Activated gamma-delta T cell treated with Interleukin-2 at 50 U/mL for 16 hours (primary cell): ENCODE data around the gene LYPD8.

Source experiments
- DNase-seq: peaks from one replicate; pipeline ENCODE4 v3.0.0-alpha.2; 2020

LYPD8 gene

DNA sequence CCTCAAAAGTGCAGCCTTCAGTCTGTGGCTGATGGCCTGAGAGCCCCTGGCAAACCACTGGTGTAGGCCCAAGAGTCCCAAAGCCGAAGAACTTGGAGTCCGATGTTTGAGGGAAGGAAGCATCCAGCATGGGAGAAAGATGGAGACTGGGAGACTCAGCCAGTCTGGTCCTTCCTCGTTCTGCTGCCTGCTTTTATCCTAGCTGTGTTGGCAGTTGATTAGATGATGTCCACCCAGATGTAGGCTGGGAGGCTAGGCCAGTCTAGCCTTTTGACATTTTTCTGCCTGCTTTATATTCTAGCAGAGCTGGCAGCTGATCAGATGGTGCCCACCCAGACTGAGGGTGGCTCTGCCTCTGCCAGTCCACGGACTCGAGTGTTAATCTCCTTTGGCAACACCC, 1.1 kb upstream of the LYPD8 start:
- no peak for DNase-seq

- no peak for DNase-seq
Measured at GRCh38 chr1:248756151-248756550, 592 bp upstream of the LYPD8 start.

DNA sequence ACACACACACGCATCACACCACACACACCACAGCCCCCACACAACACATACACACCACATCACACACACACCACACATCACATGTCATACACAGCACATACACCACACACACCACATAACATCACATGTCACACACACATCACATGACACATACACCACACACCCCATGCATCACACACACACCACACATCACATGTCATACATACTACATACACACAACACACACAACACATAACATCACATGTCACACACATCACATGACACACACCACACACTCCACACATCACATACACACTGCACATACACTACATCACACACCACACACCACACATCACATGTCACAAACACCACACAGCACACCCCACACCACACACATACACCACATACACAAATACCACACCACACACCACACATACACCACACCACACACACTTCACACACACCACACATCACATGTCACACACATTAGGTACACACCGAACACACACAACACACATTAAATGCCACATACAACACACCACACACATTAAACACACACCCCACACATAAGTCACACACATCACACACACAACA, 1.8 kb downstream of the LYPD8 start:
- DNase-seq = no peak

DNA sequence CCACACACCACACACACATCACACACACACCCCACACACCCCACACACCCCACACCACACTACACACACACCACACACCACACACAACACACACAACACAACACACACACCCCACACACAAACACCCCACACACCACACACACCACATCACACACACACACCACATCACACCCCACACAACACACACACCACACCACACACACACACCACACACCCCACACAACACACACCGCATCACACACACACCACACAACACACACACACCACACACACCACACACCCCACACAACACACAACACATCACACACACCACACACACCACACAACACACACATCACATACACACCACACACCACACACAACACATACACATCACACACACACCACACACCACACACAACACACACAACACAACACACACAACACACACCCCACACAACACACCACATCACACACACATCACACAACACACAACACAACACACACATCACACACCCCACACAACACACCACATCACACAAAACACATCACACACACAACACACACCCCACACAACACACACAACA, 2.4 kb downstream of the LYPD8 start:
- no peak for DNase-seq

DNA sequence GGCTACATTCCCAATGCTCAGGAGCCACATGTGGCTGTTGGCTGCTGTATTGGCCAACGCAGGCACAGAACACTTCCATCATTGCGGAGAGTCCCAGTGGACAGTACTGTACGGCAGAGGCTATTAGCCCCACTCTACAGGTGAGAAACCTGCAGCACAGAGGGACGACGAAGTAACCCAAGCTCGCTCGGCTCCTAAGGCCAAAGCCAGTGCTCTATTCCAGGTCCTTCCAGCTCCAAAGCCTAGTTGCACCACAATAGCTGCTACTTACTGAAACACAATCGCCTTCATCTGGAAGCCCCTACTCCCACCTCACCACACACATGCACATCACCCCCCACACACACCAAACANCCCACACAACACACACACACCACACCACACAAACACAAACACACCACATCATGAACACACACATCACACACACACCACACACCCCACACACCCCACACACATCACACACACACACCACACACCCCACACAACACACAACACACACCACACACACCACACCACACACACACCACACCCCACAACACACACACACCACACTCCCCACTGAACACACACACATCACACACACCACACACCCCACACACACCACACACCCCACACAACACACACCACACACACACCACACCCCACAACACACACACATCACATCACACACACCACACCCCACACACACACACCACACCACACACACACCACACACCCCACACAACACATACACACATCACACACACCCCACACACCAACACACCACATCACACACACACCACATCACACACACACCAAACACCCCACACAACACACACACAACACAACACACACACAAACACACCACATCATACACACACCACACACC, 3.2 kb downstream of the LYPD8 start:
- DNase-seq = no peak

- no peak for DNase-seq
Measured at GRCh38 chr1:248751635-248752034, 3.9 kb downstream of the LYPD8 start.

GRCh38 chr1:248751142-248751541, 4.4 kb downstream of the LYPD8 start:
- no peak for DNase-seq

- no peak for DNase-seq
Measured at GRCh38 chr1:248750496-248750895, 5.1 kb downstream of the LYPD8 start.

GRCh38 chr1:248748211-248748610, 7.3 kb downstream of the LYPD8 start:
- DNase-seq = no peak

- no peak for DNase-seq
Measured at GRCh38 chr1:248740876-248741275, 14.7 kb downstream of the LYPD8 start.

DNA sequence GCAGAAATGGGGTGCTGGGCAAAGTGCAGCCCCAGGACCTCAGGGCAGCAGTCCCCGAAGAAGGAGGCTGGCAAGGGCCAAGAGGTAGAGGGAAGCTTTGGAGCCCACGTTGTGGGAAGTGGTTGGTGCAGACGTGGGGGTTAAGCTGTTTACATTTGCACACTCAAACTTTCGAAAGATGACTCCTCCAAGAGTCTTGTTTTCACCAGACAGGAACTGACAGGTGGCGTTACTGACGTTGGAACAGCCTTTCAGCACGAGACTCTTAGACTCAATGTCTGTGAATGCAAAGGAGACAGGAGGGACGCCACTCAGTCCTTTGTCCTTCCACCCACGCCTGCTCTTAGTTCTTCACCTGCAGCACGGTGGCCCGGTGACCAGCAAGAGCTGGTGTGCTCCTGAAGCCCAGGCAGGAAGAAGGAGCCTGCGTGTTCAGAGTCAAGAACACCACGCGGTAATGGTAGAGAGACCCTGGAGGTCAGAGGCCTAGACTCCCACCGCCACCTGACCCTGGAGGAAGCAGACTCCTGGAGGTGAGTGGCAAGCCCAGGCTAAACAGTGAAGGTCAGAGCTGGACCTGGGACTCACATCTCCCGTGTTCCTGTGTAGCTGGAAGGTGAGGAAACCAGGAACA, 15.9 kb downstream of the LYPD8 start:
- DNase-seq = no peak

DNA sequence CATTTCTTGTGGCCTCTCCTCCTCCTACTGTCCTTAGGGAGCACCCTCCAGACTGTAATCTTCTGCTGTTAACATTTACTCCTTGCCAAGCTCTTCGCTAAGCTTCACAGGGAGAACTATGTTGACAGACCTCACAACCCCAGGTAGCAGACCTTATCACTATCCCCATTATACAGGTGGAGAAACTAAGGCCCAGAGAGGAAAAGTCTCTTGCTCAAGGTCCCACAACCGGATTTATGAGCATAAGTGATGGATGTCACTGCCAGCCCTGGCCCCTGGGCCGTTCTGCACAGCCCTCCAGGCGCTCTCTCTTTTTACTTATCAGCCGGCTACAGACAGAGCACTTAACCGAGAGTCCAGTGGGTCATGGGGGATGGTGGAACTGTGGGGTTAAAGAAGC, 18.1 kb downstream of the LYPD8 start:
- DNase-seq = no peak

DNA sequence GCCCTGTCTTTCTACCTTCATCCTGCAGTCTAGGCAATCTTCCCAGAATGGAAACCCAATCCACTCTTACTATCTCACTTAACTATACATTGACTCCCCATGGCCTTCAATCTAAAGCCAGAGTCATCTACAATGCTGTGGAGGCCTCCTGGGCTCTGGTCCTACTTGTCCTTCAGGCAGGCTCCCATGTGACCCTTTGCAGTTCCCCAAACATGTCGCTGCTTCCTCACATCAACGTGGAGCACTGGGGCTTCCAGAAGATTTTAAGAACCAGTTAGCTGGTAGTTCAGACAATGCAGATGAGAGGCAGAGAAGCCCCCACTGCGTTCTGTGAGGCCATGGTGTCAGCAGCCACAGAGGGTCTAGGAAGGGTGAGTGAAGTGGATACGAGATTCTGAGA, 18.6 kb downstream of the LYPD8 start:
- no peak for DNase-seq

DNA sequence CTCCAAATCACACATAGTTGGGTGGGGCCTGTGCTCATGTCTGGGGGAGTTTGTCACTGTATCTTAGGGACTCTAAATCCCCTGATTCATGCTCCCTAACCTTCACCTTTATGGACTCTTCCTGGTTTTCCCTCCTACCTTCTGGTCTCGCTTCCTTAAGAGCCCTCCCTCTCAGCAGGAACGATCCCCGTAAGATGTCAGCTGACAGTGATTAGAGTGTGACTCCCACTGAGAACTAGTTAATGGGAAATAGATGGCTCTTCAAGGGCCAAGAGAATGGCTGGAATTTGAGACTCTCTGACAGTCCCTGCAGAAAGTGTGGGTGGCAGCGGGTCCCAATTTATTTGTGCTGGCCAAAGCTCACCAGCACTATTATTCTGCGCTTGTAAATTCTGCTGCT, 22.0 kb downstream of the LYPD8 start:
- no peak for DNase-seq

GRCh38 chr1:248730507-248731335, 24.8 kb downstream of the LYPD8 start:
- no peak for DNase-seq

DNA sequence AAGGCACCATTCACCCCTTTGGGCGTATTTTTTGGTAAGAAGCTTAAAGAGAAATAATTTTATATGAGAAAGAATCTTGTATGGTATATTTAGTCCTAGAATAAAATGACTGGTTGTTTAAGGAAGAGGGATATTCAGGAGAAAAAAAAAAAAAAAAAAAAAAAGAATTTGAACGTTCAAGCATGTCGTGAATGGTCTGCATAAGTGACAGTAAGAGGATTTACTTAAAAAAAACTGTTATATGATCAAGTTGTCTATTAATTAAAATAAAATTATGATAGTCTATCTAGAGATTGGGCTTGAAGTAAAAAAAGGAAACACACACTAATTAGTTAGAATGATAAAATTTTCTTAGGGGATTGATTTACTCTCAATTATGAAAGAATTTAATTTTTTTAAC, 41.3 kb downstream of the LYPD8 start:
- no peak for DNase-seq

GRCh38 chr1:248710305-248710900, 45.2 kb downstream of the LYPD8 start:
- DNase-seq = no peak

GRCh38 chr1:248704606-248705005, 51.0 kb downstream of the LYPD8 start:
- no peak for DNase-seq

DNA sequence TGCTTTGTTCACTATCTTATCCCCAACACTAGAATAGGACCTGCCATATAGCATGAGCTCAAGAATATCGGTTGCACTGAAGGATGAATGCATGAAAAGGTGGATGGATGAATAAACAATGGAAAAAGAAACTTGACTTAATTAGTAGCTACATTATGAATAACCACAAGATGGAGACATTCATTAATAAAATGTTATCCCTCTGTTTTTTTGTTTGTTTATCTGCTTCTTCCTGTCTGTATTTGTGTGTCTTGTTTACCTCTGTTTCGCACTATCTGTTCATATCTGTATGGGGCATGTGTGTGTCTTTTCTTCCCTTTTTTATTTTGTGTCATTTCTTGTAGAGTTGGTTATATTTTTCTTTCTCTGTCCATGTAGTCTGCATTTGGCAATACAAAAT, 51.9 kb downstream of the LYPD8 start:
- DNase-seq = no peak

- DNase-seq = no peak
Measured at GRCh38 chr1:248702714-248703113, 52.8 kb downstream of the LYPD8 start, which contains the start of gene OR14I1. TSS of gene OR14I1 (minus strand) at chr1:248702766.

DNA sequence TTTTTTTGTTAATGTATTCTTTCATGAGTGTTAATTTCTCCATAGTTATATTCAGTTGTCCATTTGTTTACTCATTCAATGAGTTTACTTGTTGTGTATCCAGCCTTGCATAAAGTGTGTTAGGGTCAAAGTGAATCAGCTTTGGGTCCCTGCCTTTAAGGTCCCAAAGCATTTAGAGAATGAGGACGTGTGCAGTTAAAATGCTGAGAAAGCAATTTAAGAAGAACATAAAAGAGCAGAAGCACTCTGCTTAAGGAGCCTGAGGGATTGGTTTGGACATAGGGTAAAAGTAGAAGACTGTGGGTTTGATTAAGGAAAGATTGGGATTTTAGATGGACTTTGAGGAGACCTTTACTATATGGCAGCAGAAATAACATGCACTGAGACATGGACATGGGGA, 56.5 kb downstream of the LYPD8 start:
- DNase-seq = no peak

DNA sequence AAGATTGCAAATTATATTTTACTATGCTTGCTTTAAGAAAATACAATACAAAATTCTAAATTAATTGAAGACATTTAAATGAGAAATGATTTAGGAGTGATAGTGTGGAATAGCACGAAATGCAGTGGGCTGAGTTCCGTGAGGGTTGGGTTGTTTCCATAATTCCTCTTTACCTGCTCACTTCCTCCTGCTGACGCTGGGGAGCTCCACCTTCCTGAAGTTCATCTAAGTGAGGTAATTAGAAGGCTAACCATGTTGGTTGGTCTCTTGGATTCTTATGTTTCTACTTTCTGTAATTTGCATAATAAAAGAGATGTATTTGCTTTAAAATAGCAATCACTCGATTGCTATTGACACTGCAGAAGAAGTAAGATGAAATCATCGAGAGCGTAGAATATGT, 57.7 kb downstream of the LYPD8 start:
- no peak for DNase-seq

GRCh38 chr1:248696774-248697173, 58.8 kb downstream of the LYPD8 start:
- DNase-seq = no peak
